C4-2B (cell line): ENCODE data around the gene ERP44.

Experiments used
- CTCF ChIP-seq: fragments of 450-650 bp; conservative IDR thresholded peaks from 2 replicates; pipeline ENCODE4 v1.5.1; 2017; ENCODE audit warnings: mild to moderate bottlenecking
- ZFX ChIP-seq: fragments of 450-650 bp; IDR thresholded peaks from 2 replicates; pipeline ENCODE4 v1.6.1; 2017

- no peak for TF ChIP-seq CTCF
- TF ChIP-seq ZFX, result no peak
Measured at GRCh38 chr9:100012279-100012678, 86.5 kb downstream of the ERP44 start.
